CD4-positive, alpha-beta T cell (primary cell): ENCODE measurements around the gene SLC2A13. TPM values are rescaled to one million over a fixed set of nuclear protein-coding genes. Genes with fewer than 3 reads are reported as not detected.

Experiments
- ATAC-seq: fragments of 200-7000 bp; cut with Tn5 transposase; one replicate; pipeline ENCODE4 v1.10.0; 2022; ENCODE audit warnings: mild to moderate bottlenecking; ENCODE audit not compliant: poor library complexity
- CTCF ChIA-PET: fragments of 350-600 bp; sonication (Branson Sonifier 250); formaldehyde crosslinking; loops from one replicate; lab custom pipeline; 2021; ENCODE audit warnings: antibody characterized with exemption, inconsistent platforms; lab: Charles Lee
- POLR2A ChIA-PET: fragments of 350-600 bp; sonication (Branson Sonifier 250); formaldehyde crosslinking; loops from one replicate; lab custom pipeline; 2021; ENCODE audit warnings: antibody characterized with exemption, inconsistent platforms; lab: Charles Lee
- DNase-seq, 14 experiments: peaks; one replicate each; pipeline ENCODE4 v3.0.0-alpha.2; 2013 to 2020; ENCODE audit warnings: mixed read lengths in 2 of 14
- H3K27ac ChIP-seq, 2 donors: one replicate each; pipeline versions ENCODE4 v1.5.1 to v1.7.0; 2013; ENCODE audit warnings: low read length in 2 of 2, low read depth in 1 of 2, mild to moderate bottlenecking in 1 of 2
- H3K27me3 ChIP-seq, 2 experiments: 1 replicate in 1 of 2; 2 replicates in 1 of 2; pipeline versions ENCODE4 v1.6.1 to v1.7.0; 2013; ENCODE audit warnings: low read length in 2 of 2, control low read depth in 1 of 2, mild to moderate bottlenecking in 1 of 2, moderate library complexity in 1 of 2; ENCODE audit not compliant: insufficient read depth in 2 of 2, control insufficient read depth in 1 of 2
- H3K36me3 ChIP-seq: one replicate; pipeline ENCODE4 v1.6.1; 2013; ENCODE audit warnings: low read length, control low read depth; ENCODE audit not compliant: insufficient read depth
- H3K4me1 ChIP-seq: one replicate; pipeline ENCODE4 v1.6.1; 2013; ENCODE audit warnings: low read length, control low read depth; ENCODE audit not compliant: insufficient read depth
- H3K4me3 ChIP-seq: one replicate; pipeline ENCODE4 v1.5.1; 2013; ENCODE audit warnings: mild to moderate bottlenecking, low read length, moderate library complexity
- H3K9me3 ChIP-seq, 2 experiments: 1 replicate in 1 of 2; 2 replicates in 1 of 2; pipeline versions ENCODE4 v1.6.1 to v1.7.0; 2013; ENCODE audit warnings: low read length in 2 of 2, mild to moderate bottlenecking in 2 of 2, control low read depth in 1 of 2, moderate library complexity in 1 of 2; ENCODE audit not compliant: control insufficient read depth in 1 of 2, insufficient read depth in 1 of 2
- H3K27ac Mint-ChIP-seq: one replicate; pipeline ENCODE4 v1.8.0; 2020; ENCODE audit warnings: mixed read lengths
- H3K27me3 Mint-ChIP-seq: one replicate; pipeline ENCODE4 v1.8.0; 2021; ENCODE audit warnings: mixed read lengths
- H3K36me3 Mint-ChIP-seq: one replicate; pipeline ENCODE4 v1.8.0; 2021; ENCODE audit warnings: low read depth, mixed read lengths
- H3K4me1 Mint-ChIP-seq: one replicate; pipeline ENCODE4 v1.8.0; 2021; ENCODE audit warnings: low read depth, mixed read lengths
- H3K4me3 Mint-ChIP-seq: one replicate; pipeline ENCODE4 v1.8.0; 2020; ENCODE audit warnings: mild to moderate bottlenecking, mixed read lengths
- H3K9me3 Mint-ChIP-seq: one replicate; pipeline ENCODE4 v1.8.0; 2020; ENCODE audit warnings: mixed read lengths
- CTCF ChIP-seq: fragments of 200-600 bp; IDR thresholded peaks from one replicate; pipeline ENCODE4 v1.8.0; 2022; ENCODE audit warnings: antibody characterized with exemption, mild to moderate bottlenecking
- intact Hi-C, 2 experiments: fragments of 100-400 bp; cut with DNase I in 1 of 2; cut with micrococcal nuclease in 1 of 2; formaldehyde crosslinking; loops; one replicate each; pipeline versions ENCODE4 v1.15.1 to v1.9.0; 2023 to 2025; cut with DNase I, micrococcal nuclease
- total RNA-seq, 174 experiments: library from RNA in 2 of 174; stranded (reverse) in 2 of 174; gene quantifications; one replicate each; pipeline ENCODE4 v1.2.3 and lab custom pipeline; 2021 to 2026

The SLC2A13 gene
- total RNA-seq, 2 experiments from 2014 or later: 1.6 to 1.7 TPM

- Histone ChIP-seq H3K27me3 (no peaks in the 10 kb centered on the region), H3K9me3 (no peaks in the 10 kb centered on the region), H3K27ac (no peak overlapping the region), H3K4me3 (no peak overlapping the region), H3K36me3 (no peaks in the 10 kb centered on the region), H3K4me1 (no peaks in the 10 kb centered on the region)
- no peak for DNase-seq
- no peaks in the 10 kb centered on the region for H3K27me3 Mint-ChIP-seq
- H3K27ac Mint-ChIP-seq: no peak overlapping the region
- no peaks in the 10 kb centered on the region for H3K4me1 Mint-ChIP-seq
- ChIA-PET POLR2A (no interaction called here), CTCF (no interaction called here)
- no peaks in the 10 kb centered on the region for H3K9me3 Mint-ChIP-seq
- H3K4me3 Mint-ChIP-seq: no peak overlapping the region
- no peak for TF ChIP-seq CTCF
- intact Hi-C loops: no loop called here
- no peaks in the 10 kb centered on the region for H3K36me3 Mint-ChIP-seq
- ATAC-seq: no peak
These were observed 174.7 kb downstream of the SLC2A13 start for GRCh38 chr12:39931231-39931630.

GRCh38 chr12:39930101-39930500, 175.8 kb downstream of the SLC2A13 start:
- DNase-seq (no peak), ATAC-seq (no peak)
- no peaks in the 10 kb centered on the region for H3K36me3 ChIP-seq
- no peaks in the 10 kb centered on the region for H3K4me1 ChIP-seq
- Mint-ChIP-seq H3K4me3 (no peak overlapping the region), H3K9me3 (no peaks in the 10 kb centered on the region), H3K36me3 (no peaks in the 10 kb centered on the region), H3K4me1 (no peaks in the 10 kb centered on the region), H3K27me3 (no peaks in the 10 kb centered on the region), H3K27ac (no peak overlapping the region)
- TF ChIP-seq CTCF: no peak
- no peaks in the 10 kb centered on the region for H3K27me3 ChIP-seq
- H3K27ac ChIP-seq: no peak overlapping the region
- intact Hi-C loops: no loop called here
- H3K9me3 ChIP-seq: no peaks in the 10 kb centered on the region
- ChIA-PET POLR2A (no interaction called here), CTCF (no interaction called here)
- no peak overlapping the region for H3K4me3 ChIP-seq

- no peaks in the 10 kb centered on the region for H3K36me3 Mint-ChIP-seq
- POLR2A ChIA-PET: no interaction called here
These were observed 177.5 kb downstream of the SLC2A13 start for GRCh38 chr12:39928181-39928899.

More at GRCh38 chr12:39928181-39928899, 177.5 kb downstream of the SLC2A13 start:
- H3K9me3 Mint-ChIP-seq: no peaks in the 10 kb centered on the region
- Histone ChIP-seq H3K27me3 (no peaks in the 10 kb centered on the region), H3K4me1 (no peaks in the 10 kb centered on the region), H3K36me3 (no peaks in the 10 kb centered on the region), H3K9me3 (no peaks in the 10 kb centered on the region), H3K27ac (no peak overlapping the region), H3K4me3 (no peak overlapping the region)
- no peaks in the 10 kb centered on the region for H3K27me3 Mint-ChIP-seq
- ATAC-seq (no peak), DNase-seq (no peak)
- H3K4me3 Mint-ChIP-seq: no peak overlapping the region
- no peak overlapping the region for H3K27ac Mint-ChIP-seq
- CTCF ChIA-PET: no interaction called here
- no peak for TF ChIP-seq CTCF
- no peaks in the 10 kb centered on the region for H3K4me1 Mint-ChIP-seq
- intact Hi-C loops: no loop called here
